ENCODE measurements around the gene EML6. TPM values are rescaled to one million over a fixed set of nuclear protein-coding genes. Genes with fewer than 3 reads are reported as not detected.

Gene EML6
- polyA plus RNA-seq, 6 donors from 2014 or later = 0.04 to 0.56 (median 0.18) TPM; not detected in 1

DNA sequence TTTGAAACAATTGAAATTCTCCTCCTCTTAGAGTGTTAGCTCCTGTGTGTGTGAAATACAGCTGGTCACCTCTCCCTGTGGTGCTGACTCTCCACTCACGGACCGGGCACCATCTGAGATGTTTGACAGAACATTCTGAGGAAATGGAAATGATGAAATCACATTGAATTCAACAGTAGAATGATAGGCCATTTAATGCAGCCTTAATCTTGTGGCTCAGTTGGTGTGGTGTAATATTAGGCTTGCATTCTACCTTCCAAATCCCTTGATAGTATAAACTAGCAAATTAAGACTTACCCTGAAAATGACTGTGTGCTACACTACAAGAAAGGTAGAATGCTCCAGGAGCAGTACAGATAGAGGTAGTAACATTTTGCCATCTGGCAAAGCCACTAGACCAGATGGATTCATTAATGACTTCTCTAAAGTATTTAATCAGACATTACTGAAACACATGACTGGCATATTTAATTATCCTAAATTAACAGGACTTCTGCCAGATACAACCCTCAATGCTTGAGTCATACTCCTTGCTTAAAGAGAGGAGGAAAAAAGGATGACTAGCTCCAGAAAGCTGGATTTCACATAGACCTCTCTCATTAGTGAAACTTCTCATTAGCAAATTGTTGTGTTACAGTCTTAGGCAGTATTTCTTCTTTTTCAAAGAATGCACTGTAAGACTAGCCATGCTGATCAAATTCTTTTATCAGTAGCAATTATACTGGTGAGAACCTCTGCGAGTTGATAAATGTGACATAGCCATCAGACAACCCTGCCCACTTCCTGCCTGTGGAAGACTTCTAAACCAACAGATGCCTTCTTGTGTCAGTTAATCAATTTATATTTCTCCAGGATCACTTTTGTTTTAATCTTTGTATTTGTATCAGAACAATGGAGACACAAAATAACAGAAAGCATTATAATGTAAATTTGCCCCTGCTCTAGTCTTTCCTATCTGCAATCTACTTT, 80.6 kb downstream of the EML6 start:
- no peak overlapping the region for H3K27ac Mint-ChIP-seq
- peaks cover 0 to 15% (median 6%) of the 10 kb centered on the region in 7 donors for H3K9me3 Mint-ChIP-seq
- H3K4me1 Mint-ChIP-seq = no peaks in the 10 kb centered on the region
- peaks cover 0 to 5% of the 10 kb centered on the region in 2 donors for H3K36me3 Mint-ChIP-seq
- no peak overlapping the region for H3K4me3 Mint-ChIP-seq
- peaks cover 0 to 7% (median 0%) of the 10 kb centered on the region in 3 donors for H3K27me3 Mint-ChIP-seq
- ATAC-seq (ENCODE audit: low read depth in 2 of 2) (no peak), DNase-seq (no peak)

DNA sequence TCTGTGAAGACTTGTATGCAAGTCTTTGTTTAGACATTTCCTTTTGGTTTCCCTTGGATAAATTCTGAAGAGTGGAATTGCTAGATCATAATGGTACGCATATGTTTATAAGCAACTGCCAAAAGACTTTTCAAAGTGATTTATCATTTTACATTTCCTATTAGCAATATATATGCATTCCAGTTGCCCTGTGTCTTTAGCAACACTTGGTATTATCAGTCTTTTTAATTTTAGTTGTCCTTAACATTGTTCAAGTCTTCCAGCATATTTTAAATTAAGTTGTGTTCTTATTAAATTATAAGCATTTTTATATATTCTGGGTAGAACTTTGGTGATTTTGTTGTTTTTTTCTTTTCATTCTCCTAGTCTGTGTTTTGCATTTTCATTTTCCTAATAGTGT, 81.8 kb downstream of the EML6 start:
- ATAC-seq (ENCODE audit: low read depth in 2 of 2) (no peak), DNase-seq (no peak)
- Mint-ChIP-seq H3K27ac (no peak overlapping the region), H3K36me3 (peaks cover 0 to 5% of the 10 kb centered on the region in 2 donors), H3K9me3 (peaks cover 0 to 15% (median 6%) of the 10 kb centered on the region in 7 donors), H3K4me1 (no peaks in the 10 kb centered on the region), H3K4me3 (no peak overlapping the region), H3K27me3 (peaks cover 0 to 4% (median 0%) of the 10 kb centered on the region in 3 donors)

DNA sequence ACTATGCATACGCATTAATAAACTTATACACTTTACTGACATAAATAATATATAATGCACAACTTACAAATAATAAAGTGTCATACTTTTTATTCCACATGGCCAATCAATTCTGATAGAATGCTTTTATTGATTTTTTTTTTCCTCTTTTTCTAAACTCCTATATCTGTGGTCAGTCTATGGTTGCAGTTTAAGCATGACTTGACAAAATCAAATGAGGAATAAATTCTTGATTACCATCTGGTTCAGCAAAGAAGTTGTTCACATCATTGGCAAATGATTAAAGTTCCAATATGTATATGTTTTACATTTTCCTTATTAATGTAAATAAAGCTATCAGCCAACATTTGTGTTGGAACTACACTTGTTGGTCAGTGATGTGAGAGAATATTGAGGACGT, 83.5 kb downstream of the EML6 start:
- Mint-ChIP-seq H3K27ac (peak overlapping the region in 1 of 6 donors; percentile 17), H3K27me3 (peaks cover 7 to 12% (median 9%) of the 10 kb centered on the region in 3 donors), H3K4me3 (no peak overlapping the region), H3K4me1 (no peaks in the 10 kb centered on the region), H3K9me3 (peaks cover 3 to 15% (median 6%) of the 10 kb centered on the region in 7 donors), H3K36me3 (peaks cover 5 to 10% of the 10 kb centered on the region in 2 donors)
- ATAC-seq (ENCODE audit: low read depth in 2 of 2) = no peak
- no peak for DNase-seq

DNA sequence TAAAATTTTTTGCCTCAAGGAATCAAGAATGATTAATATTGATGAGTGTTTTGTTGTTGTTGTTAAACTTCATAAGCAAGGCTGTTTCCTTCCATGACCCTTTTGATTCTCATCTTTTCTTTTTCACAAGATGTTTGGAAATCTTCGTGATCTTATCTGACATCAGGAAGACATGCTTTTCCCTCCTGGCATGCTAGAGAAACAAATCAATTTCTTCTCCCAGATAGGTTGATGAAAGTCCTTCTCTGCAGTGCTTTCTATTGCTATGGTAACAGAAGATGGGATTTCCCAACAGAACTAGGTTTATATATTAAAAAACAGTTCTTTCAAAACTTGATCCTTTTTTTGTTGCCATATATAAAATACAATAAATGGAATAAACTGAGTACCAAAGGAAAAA, 85.2 kb downstream of the EML6 start:
- H3K4me3 Mint-ChIP-seq = no peak overlapping the region
- peaks cover 9 to 12% (median 9%) of the 10 kb centered on the region in 3 donors for H3K27me3 Mint-ChIP-seq
- peaks cover 3 to 15% (median 6%) of the 10 kb centered on the region in 7 donors for H3K9me3 Mint-ChIP-seq
- no peaks in the 10 kb centered on the region for H3K4me1 Mint-ChIP-seq
- H3K27ac Mint-ChIP-seq = no peak overlapping the region
- DNase-seq (no peak), ATAC-seq (ENCODE audit: low read depth in 2 of 2) (no peak)
- H3K36me3 Mint-ChIP-seq = peaks cover 5 to 10% of the 10 kb centered on the region in 2 donors

DNA sequence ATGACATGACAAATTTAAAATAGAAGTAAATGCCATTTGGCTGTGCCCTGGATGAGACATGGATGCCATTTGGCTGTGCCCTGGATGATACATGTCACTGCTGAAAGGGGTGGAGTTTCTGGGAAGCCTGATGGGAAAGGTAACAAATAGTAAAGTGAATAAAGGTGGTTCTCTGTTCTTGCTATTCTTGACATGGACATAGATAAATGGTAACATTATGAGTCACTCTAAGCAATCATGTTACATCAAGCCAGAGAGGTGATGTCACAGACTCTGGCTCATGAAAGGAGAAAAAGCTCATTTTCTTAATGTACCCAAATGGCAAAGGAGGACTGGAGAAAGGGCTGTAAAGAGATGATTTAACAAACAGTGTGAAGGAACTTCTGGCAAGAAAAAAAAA, 86.4 kb downstream of the EML6 start:
- DNase-seq (no peak), ATAC-seq (ENCODE audit: low read depth in 2 of 2) (no peak)
- no peak overlapping the region for H3K27ac Mint-ChIP-seq
- peaks cover 9 to 12% (median 12%) of the 10 kb centered on the region in 3 donors for H3K27me3 Mint-ChIP-seq
- peaks cover 5 to 10% of the 10 kb centered on the region in 2 donors for H3K36me3 Mint-ChIP-seq
- no peak overlapping the region for H3K4me3 Mint-ChIP-seq
- H3K4me1 Mint-ChIP-seq = peaks cover 0 to 3% (median 0%) of the 10 kb centered on the region in 3 donors
- H3K9me3 Mint-ChIP-seq = peaks cover 3 to 12% (median 6%) of the 10 kb centered on the region in 7 donors

DNA sequence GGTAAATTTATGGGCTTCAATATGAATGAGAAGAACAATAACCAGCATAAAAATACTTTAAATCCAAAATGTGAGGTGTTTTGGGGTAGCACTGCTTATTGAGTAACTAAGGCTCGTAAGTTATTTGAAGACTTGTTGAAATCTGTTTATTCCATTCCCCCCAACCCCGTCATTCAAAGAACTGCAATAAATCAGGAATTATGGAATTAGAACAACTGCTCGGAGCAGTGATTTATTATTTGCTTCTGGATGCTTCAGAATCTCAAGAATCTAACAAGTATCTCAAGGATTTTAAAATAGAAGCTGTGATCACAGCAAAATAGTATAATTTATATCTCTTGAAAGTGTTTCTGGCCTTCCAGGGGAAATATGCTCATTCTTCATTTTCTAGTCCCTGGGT, 86.8 kb downstream of the EML6 start:
- no peak overlapping the region for H3K27ac Mint-ChIP-seq
- H3K27me3 Mint-ChIP-seq = peaks cover 9 to 12% (median 12%) of the 10 kb centered on the region in 3 donors
- no peak overlapping the region for H3K4me3 Mint-ChIP-seq
- DNase-seq (no peak), ATAC-seq (ENCODE audit: low read depth in 2 of 2) (no peak)
- H3K36me3 Mint-ChIP-seq = peaks cover 5 to 10% of the 10 kb centered on the region in 2 donors
- H3K9me3 Mint-ChIP-seq = peaks cover under 1 to 9% (median 6%) of the 10 kb centered on the region in 7 donors
- H3K4me1 Mint-ChIP-seq = peaks cover 0 to 3% (median 0%) of the 10 kb centered on the region in 3 donors

DNA sequence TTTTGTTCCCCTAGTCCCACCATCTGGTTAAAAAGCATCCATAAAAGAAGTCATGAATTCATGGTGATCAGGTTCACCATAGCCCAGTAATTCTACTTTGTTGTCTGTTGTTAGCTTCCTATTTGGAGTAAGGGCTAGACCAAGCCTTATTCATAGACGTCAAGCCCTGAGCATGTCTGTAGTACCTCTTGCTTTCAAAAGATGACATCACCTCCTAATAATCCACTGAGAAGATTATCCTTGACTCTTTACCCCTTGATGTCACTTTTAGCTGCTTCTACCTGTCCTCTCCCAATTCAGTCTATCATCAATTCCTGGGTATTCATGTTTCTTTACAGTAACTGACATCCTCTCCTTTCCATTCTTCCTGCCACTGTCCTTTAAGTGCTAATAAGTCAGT, 90.1 kb downstream of the EML6 start:
- H3K4me1 Mint-ChIP-seq = peaks cover 0 to 3% (median 0%) of the 10 kb centered on the region in 3 donors
- no peak for DNase-seq
- peaks cover 9 to 12% (median 9%) of the 10 kb centered on the region in 3 donors for H3K27me3 Mint-ChIP-seq
- H3K4me3 Mint-ChIP-seq = no peak overlapping the region
- H3K36me3 Mint-ChIP-seq = peaks cover 0 to 10% of the 10 kb centered on the region in 2 donors
- H3K9me3 Mint-ChIP-seq = peaks cover 0 to 5% (median 0%) of the 10 kb centered on the region in 7 donors
- no peak for ATAC-seq (ENCODE audit: low read depth in 2 of 2)
- H3K27ac Mint-ChIP-seq = no peak overlapping the region

DNA sequence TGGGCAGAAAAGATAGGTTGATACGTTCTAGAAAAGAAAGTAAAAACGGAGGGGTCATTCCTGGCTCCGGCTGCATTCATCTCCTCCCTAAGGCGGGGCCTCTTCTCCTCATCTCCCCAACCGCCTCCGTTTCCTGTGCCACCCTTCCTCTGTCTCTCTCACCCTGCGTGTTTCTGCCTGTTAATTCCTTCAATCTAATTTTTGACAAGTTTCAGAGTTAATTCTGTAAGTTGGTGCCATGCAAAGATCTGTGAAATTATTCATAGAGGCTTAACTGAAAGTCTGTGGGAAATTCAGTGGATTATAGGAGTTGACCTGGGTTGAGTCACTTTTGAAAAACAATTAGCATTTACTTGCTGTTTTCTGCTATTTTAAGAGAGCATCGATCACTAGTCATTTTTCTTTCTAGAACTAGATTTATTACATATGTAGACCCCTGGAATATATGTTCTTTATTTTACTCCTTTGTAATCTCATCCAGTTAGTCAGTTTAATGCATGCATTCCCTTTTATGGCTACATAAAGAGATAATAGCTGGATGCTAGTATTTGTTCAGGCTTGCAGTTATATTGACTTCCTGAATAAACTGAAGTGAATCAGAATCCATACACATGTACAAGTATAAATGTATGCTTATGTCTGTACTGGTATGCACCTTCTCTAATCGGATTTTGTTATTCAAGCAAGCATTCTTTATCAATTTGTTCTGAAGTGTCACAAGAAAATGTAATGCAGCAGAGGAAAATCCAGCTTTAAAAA, 91.1 kb downstream of the EML6 start:
- peaks cover 0 to 5% (median 0%) of the 10 kb centered on the region in 7 donors for H3K9me3 Mint-ChIP-seq
- H3K27ac Mint-ChIP-seq = no peak overlapping the region
- peaks cover 0 to 3% (median 0%) of the 10 kb centered on the region in 3 donors for H3K4me1 Mint-ChIP-seq
- ATAC-seq (ENCODE audit: low read depth in 2 of 2) (no peak), DNase-seq (no peak)
- peaks cover 9 to 12% (median 9%) of the 10 kb centered on the region in 3 donors for H3K27me3 Mint-ChIP-seq
- peaks cover 0 to 10% of the 10 kb centered on the region in 2 donors for H3K36me3 Mint-ChIP-seq
- no peak overlapping the region for H3K4me3 Mint-ChIP-seq

DNA sequence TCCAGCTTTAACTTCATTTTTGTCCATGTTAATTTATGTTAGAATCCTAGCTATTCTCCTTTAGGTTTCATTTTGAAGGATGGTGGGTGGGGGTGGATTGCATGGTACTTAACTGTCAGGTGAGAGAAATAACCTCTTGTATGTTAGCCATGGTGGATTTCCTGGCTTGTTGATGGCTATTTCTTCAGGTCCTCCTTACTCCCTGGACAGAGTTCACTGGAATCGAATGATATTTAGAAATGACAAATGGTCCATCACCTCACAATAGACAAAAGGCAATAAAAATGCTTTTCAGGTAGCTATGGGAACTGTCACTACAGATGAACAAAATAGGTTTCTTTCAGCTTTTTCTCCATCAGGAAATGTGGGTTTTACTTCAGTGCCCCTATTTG, 91.7 kb downstream of the EML6 start:
- peaks cover 0 to 5% (median 0%) of the 10 kb centered on the region in 7 donors for H3K9me3 Mint-ChIP-seq
- H3K27ac Mint-ChIP-seq = no peak overlapping the region
- H3K36me3 Mint-ChIP-seq = peaks cover 0 to 10% of the 10 kb centered on the region in 2 donors
- no peak for DNase-seq
- H3K27me3 Mint-ChIP-seq = peaks cover 9 to 12% (median 9%) of the 10 kb centered on the region in 3 donors
- ATAC-seq (ENCODE audit: low read depth in 2 of 2) = no peak
- H3K4me3 Mint-ChIP-seq = no peak overlapping the region
- peaks cover 0 to 3% (median 0%) of the 10 kb centered on the region in 3 donors for H3K4me1 Mint-ChIP-seq

DNA sequence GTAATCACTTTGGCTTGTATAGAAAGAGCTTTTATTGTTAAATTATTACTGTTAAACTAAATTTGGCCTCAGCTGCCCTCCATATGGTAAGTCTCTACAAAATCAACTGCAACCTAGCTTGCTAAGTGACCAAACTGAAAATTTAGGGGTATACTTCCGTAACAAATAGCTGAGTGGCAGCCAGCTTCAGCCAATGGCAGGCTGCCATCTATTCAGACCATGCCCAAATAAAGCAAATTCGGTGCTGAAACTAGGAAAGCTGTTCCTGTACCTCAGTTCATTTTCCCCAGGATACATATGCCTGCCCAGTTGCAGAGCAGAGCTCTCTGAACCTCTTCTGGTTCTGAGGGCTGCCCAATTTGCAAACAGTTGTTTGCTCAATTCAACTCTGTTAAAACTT, 94.8 kb downstream of the EML6 start:
- Mint-ChIP-seq H3K27me3 (peaks cover 0 to 5% (median 0%) of the 10 kb centered on the region in 3 donors), H3K27ac (no peak overlapping the region), H3K4me3 (no peak overlapping the region), H3K36me3 (no peaks in the 10 kb centered on the region), H3K4me1 (peaks cover 0 to 3% (median 0%) of the 10 kb centered on the region in 3 donors), H3K9me3 (no peaks in the 10 kb centered on the region)
- ATAC-seq (ENCODE audit: low read depth in 2 of 2) (no peak), DNase-seq (no peak)

DNA sequence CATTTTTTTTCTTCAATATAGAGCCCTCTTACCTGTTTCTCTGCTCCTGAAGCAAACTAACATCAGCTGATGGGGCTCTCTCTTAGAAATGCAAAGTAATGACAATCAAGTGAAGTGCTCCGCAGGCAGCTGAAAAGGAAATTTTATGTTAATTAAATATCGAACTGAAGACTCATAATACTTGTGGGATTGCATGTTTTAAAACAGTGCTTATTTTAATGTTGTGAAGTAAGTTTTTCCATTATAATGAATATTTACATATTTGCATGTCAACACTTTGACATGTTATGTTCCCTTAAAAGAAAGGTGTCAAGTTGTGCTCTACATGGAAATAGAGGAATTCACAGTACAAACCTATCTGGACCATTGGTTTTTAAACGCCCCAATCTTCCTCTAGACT, 97.1 kb downstream of the EML6 start:
- Mint-ChIP-seq H3K27ac (no peak overlapping the region), H3K27me3 (no peaks in the 10 kb centered on the region), H3K36me3 (no peaks in the 10 kb centered on the region), H3K4me3 (no peak overlapping the region), H3K4me1 (no peaks in the 10 kb centered on the region), H3K9me3 (no peaks in the 10 kb centered on the region)
- DNase-seq (no peak), ATAC-seq (ENCODE audit: low read depth in 2 of 2) (no peak)

DNA sequence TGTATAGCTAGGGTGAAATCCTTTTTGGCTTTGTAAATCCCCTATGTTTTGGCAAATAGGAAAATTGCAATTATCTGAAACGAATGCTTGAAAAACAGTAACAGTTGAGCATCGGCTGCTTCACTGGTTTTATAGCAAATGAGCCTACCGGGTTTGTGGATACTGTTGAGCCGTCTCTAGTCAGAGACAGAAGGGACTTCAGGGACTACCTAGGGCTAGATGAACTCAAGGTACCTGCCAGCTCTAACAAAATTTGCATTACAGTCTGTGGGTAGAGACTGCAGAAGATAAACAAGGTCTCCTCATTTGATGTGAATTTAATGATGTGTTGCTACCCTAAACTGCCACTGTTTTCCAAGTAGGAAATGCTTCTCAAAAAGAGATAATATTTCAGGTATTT, 101.1 kb downstream of the EML6 start:
- no peaks in the 10 kb centered on the region for H3K4me1 Mint-ChIP-seq
- H3K27me3 Mint-ChIP-seq = no peaks in the 10 kb centered on the region
- H3K27ac Mint-ChIP-seq = no peak overlapping the region

DNA sequence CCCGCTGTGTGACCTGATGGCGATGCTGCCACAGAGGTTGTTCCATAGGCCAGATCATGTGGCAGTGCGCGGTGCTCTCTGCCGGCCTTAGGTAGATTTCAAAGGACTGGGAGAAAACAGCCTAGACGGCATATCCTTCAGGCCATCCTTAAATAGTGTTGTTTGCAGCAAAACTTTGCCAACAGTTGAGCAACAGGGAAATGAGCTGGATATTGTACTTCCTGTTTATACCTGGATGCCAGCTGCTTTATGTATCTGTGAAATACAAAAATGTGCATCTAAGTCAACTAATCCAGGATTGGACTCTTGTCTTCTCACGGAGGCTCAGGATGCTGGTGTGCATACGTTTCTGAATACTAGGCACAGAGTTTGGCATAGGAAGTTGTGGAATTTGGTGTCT, 107.1 kb downstream of the EML6 start:
- H3K27ac Mint-ChIP-seq = no peak overlapping the region
- H3K4me1 Mint-ChIP-seq = no peaks in the 10 kb centered on the region
- no peaks in the 10 kb centered on the region for H3K27me3 Mint-ChIP-seq
- DNase-seq (no peak), ATAC-seq (ENCODE audit: low read depth in 2 of 2) (no peak)
- H3K4me3 Mint-ChIP-seq = no peak overlapping the region
- H3K36me3 Mint-ChIP-seq = no peaks in the 10 kb centered on the region
- no peaks in the 10 kb centered on the region for H3K9me3 Mint-ChIP-seq

More for the DNA sequence above, 101.1 kb downstream of the EML6 start:
- no peak overlapping the region for H3K4me3 Mint-ChIP-seq
- H3K36me3 Mint-ChIP-seq = no peaks in the 10 kb centered on the region
- DNase-seq = no peak
- no peak for ATAC-seq (ENCODE audit: low read depth in 2 of 2)
- H3K9me3 Mint-ChIP-seq = no peaks in the 10 kb centered on the region
